OCI-LY7 (cell line): Measurements from ENCODE around the gene ADGRG3. TPM values are rescaled to one million over a fixed set of nuclear protein-coding genes. Genes with fewer than 3 reads are reported as not detected.
"Not testable (repeated sequence)": the region's sequence is repeated elsewhere in the genome, so short reads cannot be mapped to it uniquely, and the experiment has no call there.

Experiments
- BruUV-seq: library from RNA; stranded (reverse); fragments of 400-500 nt; replicated peaks from 2 replicates; lab custom pipeline; 2021; lab: Mats Ljungman, UMichigan
- CTCF ChIA-PET: fragments of 300-600 bp; sonication (Branson Sonifier 250); formaldehyde crosslinking; loops from one replicate; lab custom pipeline; 2022; ENCODE audit warnings: antibody characterized with exemption; ENCODE audit not compliant: unreplicated experiment; lab: Charles Lee
- POLR2A ChIA-PET: fragments of 300-600 bp; sonication (Branson Sonifier 250); formaldehyde crosslinking; loops from one replicate; lab custom pipeline; 2022; ENCODE audit warnings: antibody characterized with exemption; lab: Charles Lee
- DNase-seq: peaks from one replicate; pipeline ENCODE4 v3.0.0-alpha.2; 2015; ENCODE audit warnings: low spot score
- H2AFZ ChIP-seq: fragments of 200-600 bp; sonication (generic), shearing (Covaris generic); 2 replicates; pipeline ENCODE4 v1.6.1; 2014; ENCODE audit warnings: mild to moderate bottlenecking, antibody characterized with exemption, low read length, moderate library complexity
- H3K27ac ChIP-seq: fragments of 200-600 bp; sonication (generic); 2 replicates; pipeline ENCODE4 v1.5.1; 2014; ENCODE audit warnings: mixed run types, low read depth, mild to moderate bottlenecking, moderate library complexity, low read length, inconsistent platforms; ENCODE audit not compliant: poor library complexity, severe bottlenecking
- H3K36me3 ChIP-seq: fragments of 200-600 bp; sonication (generic); 2 replicates; pipeline ENCODE4 v1.6.1; 2014; ENCODE audit warnings: mild to moderate bottlenecking, antibody characterized with exemption, low read length, moderate library complexity, mixed read lengths; ENCODE audit not compliant: insufficient read depth
- H3K4me1 ChIP-seq: fragments of 200-600 bp; sonication (generic); 2 replicates; pipeline ENCODE4 v1.5.1; 2014; ENCODE audit warnings: mild to moderate bottlenecking, low read length; ENCODE audit not compliant: insufficient read depth, poor library complexity, severe bottlenecking
- H3K4me2 ChIP-seq: fragments of 200-600 bp; sonication (generic); 2 replicates; pipeline ENCODE4 v1.6.1; 2014; ENCODE audit warnings: mild to moderate bottlenecking, low read length
- H3K4me3 ChIP-seq: fragments of 200-600 bp; sonication (generic); 2 replicates; pipeline ENCODE4 v1.5.1; 2014; ENCODE audit warnings: mild to moderate bottlenecking, low read depth, low read length; ENCODE audit not compliant: poor library complexity, severe bottlenecking
- H3K79me2 ChIP-seq: fragments of 200-600 bp; sonication (generic); 2 replicates; pipeline ENCODE4 v1.6.1; 2016; ENCODE audit warnings: low read depth, mild to moderate bottlenecking, low read length, moderate library complexity, mixed read lengths; ENCODE audit not compliant: insufficient read depth
- H3K9me2 ChIP-seq: fragments of 200-600 bp; sonication (generic); 2 replicates; pipeline ENCODE4 v1.6.1; 2016; ENCODE audit warnings: mild to moderate bottlenecking, low read length, mixed read lengths; ENCODE audit not compliant: insufficient read depth
- H3K9me3 ChIP-seq: fragments of 200-600 bp; sonication (generic); 2 replicates; pipeline ENCODE4 v1.6.1; 2014; ENCODE audit warnings: mild to moderate bottlenecking, mixed run types, low read length, mixed read lengths
- H4K20me1 ChIP-seq: fragments of 200-600 bp; sonication (generic); 2 replicates; pipeline ENCODE4 v1.6.1; 2014; ENCODE audit warnings: mild to moderate bottlenecking, antibody characterized with exemption, low read length, moderate library complexity, mixed read lengths; ENCODE audit not compliant: insufficient read depth
- EZH2phosphoT487 ChIP-seq: fragments of 200-600 bp; sonication (generic); IDR thresholded peaks from 2 replicates; pipeline ENCODE4 v1.6.1; 2018; ENCODE audit warnings: low read depth, borderline replicate concordance, mild to moderate bottlenecking, mixed run types, antibody characterized with exemption, low read length, moderate library complexity, mixed read lengths
- intact Hi-C: fragments of 100-400 bp; cut with micrococcal nuclease; formaldehyde crosslinking; loops from one replicate; pipeline ENCODE4 v1.10.0; 2022; ENCODE audit not compliant: unreplicated experiment
- total RNA-seq, 2 experiments: library from RNA; depleted of rRNA in 1 of 2; stranded (reverse); fragments of >200 nt in 1 of 2; shearing (Covaris generic) in 1 of 2; gene quantifications; 2 replicates each; pipeline ENCODE4 v1.2.3, GENCODE V29; 2014 to 2022
- TF ChIP-seq, protein P1 (sequence below): fragments of 200-600 bp; sonication (generic); conservative IDR thresholded peaks from 2 replicates; pipeline ENCODE4 v1.5.1; 2014; ENCODE audit warnings: mild to moderate bottlenecking, antibody characterized with exemption, low read length, moderate library complexity, mixed read lengths

The ADGRG3 gene
- total RNA-seq, 2 experiments from 2014 or later, result not detected

DNA sequence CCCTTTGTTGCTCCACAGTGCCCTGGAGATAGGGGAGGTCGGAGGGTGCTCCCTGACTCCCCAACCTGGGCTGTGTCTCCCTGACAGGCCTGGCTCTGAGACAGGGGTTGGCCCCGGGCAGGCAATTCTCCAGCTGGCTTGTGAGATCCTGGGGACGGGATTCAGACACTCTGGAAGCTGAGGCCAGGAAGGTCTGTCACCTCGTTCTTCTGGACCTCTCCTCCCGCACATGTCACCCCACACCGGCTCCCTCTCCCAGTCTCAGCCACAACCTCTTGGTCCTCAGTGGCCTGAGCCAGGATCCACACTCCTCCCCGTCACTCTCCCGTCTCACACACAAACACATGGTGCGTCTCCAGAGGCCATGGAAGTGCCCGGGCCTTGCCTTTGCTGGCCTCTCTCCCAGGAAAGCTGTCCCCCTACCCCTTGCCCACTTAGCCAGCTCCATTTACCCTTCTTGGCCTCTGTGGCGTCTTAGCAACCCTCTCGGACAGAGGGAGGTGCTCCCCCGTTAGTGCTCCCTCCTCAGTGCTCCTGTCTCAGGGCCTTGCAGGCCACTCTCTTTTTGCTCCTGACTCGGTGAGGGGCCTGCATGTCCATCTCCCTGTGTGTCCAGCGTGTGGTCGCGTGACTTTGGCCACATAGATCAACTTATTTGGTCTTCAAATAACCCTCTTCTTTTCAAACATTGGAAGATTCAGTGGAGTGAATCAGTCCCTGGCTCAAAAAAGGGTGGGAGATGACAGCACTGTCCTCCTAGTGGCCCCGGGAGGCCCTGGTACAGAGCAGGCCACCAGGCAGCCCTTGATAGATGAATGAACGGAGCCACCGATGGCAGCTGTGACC, 747 bp downstream of the ADGRG3 start:
- Histone ChIP-seq H3K9me3 (no peaks in the 10 kb centered on the region), H3K4me3 (no peak overlapping the region), H3K9me2 (no peaks in the 10 kb centered on the region), H3K4me1 (no peaks in the 10 kb centered on the region), H3K36me3 (no peaks in the 10 kb centered on the region), H3K4me2 (no peak overlapping the region), H3K27ac (no peak overlapping the region), H3K79me2 (no peaks in the 10 kb centered on the region), H4K20me1 (no peaks in the 10 kb centered on the region), H2AFZ (no peak overlapping the region)
- intact Hi-C loops, result no loop called here
- ChIA-PET CTCF (no interaction called here), POLR2A (no interaction called here)
- DNase-seq, result no peak
- BruUV-seq, result no TSS peak
- TF ChIP-seq EZH2phosphoT487, result no peak
- TF ChIP-seq, protein P1, sequence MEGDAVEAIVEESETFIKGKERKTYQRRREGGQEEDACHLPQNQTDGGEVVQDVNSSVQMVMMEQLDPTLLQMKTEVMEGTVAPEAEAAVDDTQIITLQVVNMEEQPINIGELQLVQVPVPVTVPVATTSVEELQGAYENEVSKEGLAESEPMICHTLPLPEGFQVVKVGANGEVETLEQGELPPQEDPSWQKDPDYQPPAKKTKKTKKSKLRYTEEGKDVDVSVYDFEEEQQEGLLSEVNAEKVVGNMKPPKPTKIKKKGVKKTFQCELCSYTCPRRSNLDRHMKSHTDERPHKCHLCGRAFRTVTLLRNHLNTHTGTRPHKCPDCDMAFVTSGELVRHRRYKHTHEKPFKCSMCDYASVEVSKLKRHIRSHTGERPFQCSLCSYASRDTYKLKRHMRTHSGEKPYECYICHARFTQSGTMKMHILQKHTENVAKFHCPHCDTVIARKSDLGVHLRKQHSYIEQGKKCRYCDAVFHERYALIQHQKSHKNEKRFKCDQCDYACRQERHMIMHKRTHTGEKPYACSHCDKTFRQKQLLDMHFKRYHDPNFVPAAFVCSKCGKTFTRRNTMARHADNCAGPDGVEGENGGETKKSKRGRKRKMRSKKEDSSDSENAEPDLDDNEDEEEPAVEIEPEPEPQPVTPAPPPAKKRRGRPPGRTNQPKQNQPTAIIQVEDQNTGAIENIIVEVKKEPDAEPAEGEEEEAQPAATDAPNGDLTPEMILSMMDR, result no peak

DNA sequence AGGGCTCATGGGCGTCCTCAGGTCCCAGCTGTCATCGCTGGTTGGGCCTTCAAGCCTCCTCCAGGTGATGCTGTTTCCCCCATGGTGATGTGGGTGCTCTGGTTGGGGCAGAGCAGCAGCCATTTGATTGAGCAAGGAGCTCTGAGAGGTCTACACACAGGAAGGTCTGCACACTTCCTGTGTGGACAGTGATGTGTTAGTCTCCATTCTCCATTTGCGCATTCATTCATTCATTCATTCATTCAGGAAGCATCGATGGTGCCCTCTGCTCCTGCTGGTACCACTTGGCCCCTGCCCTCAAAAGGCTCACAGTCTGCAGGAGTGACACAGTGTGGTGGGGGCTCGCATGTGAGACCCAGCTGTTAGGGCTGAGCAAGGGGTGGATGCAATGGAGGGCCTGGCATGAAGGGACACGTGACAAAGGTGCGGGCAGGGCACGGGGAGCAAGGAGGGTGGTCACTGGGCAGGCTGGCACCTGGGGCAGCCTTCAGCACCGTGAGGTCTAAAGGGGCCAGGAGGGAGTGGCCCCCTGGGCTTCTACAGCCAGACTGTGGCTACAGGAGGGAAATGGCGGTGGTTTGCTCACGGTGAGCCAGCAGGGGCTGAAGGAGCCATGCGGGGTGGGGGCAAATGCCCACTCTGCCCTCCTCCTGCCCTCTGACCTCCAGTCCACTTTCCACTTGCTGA, 1.5 kb downstream of the ADGRG3 start:
- H3K9me2 ChIP-seq, result no peaks in the 10 kb centered on the region
- no peaks in the 10 kb centered on the region for H3K36me3 ChIP-seq
- no peak overlapping the region for H3K4me2 ChIP-seq
- BruUV-seq, result no TSS peak
- no peak overlapping the region for H3K4me3 ChIP-seq
- H2AFZ ChIP-seq, result no peak overlapping the region
- no peaks in the 10 kb centered on the region for H3K79me2 ChIP-seq
- H3K4me1 ChIP-seq, result no peaks in the 10 kb centered on the region
- H3K9me3 ChIP-seq, result no peaks in the 10 kb centered on the region
- ChIA-PET CTCF (no interaction called here), POLR2A (no interaction called here)
- H3K27ac ChIP-seq, result no peak overlapping the region
- no peak for TF ChIP-seq EZH2phosphoT487
- TF ChIP-seq, protein P1, result no peak
- intact Hi-C loops, result no loop called here
- DNase-seq, result no peak
- no peaks in the 10 kb centered on the region for H4K20me1 ChIP-seq

DNA sequence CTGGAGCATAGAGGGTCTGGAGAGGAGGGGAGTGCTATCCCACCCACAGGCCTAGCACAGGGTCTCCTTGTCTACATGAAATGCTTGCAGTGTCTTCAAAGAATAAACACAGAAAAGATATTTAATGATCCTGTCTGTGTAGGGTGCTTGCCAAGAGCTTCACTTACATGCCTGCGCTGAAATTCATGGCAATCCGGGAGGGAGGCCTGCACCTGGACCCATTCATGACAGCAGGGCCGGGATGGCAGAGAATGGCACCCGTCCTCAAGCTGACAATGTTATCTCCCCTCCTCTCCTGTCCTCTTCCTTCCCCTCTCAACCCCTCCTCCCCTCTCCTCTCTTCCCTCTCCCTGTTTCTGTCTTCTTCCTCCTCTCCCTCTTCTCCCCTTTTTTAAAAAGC, 2.1 kb downstream of the ADGRG3 start:
- intact Hi-C loops, result no loop called here
- Histone ChIP-seq H3K36me3 (no peaks in the 10 kb centered on the region), H3K27ac (no peak overlapping the region), H3K9me3 (no peaks in the 10 kb centered on the region), H3K4me1 (no peaks in the 10 kb centered on the region), H3K4me2 (no peak overlapping the region), H3K4me3 (no peak overlapping the region), H2AFZ (no peak overlapping the region), H3K9me2 (no peaks in the 10 kb centered on the region), H3K79me2 (no peaks in the 10 kb centered on the region), H4K20me1 (no peaks in the 10 kb centered on the region)
- no TSS peak for BruUV-seq
- ChIA-PET POLR2A (no interaction called here), CTCF (no interaction called here)
- DNase-seq, result no peak
- TF ChIP-seq EZH2phosphoT487, result no peak
- TF ChIP-seq, protein P1, result no peak

DNA sequence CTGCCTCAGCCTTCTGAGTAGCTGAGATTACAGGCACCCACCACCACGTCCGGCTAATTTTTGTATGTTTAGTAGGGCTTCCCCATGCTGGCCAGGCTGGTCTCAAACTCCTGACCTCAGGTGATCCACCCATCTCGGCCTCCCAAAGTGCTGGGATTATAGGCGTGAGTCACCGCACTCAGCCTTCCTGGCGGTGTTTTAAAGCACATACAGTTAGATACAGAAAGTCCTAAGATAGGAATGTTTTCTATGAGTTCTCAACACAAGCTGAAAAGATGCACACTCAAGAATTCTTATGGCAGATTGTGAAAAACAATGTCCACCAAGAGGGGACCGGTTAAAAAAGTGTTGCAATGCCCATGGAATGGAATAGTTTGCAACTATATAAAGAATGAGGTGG, 3.3 kb downstream of the ADGRG3 start:
- DNase-seq, BruUV-seq, H3K9me3 ChIP-seq, H3K27ac ChIP-seq, H3K79me2 ChIP-seq, H3K4me1 ChIP-seq, H3K4me2 ChIP-seq, CTCF ChIA-PET, H3K36me3 ChIP-seq, H4K20me1 ChIP-seq, H3K4me3 ChIP-seq, intact Hi-C loops, H3K9me2 ChIP-seq, POLR2A ChIA-PET, H2AFZ ChIP-seq: not testable (repeated sequence)
